Lung (tissue), 12 donors: ENCODE results near the gene ATXN2. TPM values are rescaled to one million over a fixed set of nuclear protein-coding genes. Genes with fewer than 3 reads are reported as not detected.
A peak's percentile ranks its signal among the peaks of the same experiment; 100 is the strongest.

ENCODE experiments used
- ATAC-seq: fragments of 200-7000 bp; cut with Tn5 transposase; one replicate; pipeline ENCODE4 v1.9.1; 2020; ENCODE audit warnings: moderate number of reproducible peaks; ENCODE audit not compliant: insufficient read depth, low FRiP score
- DNase-seq, 3 donors: peaks; one replicate each; pipeline ENCODE4 v3.0.0-alpha.2; 2013 to 2017
- H3K27ac ChIP-seq, 2 donors: one replicate each; pipeline ENCODE4 v1.5.1; 2013; ENCODE audit warnings: mild to moderate bottlenecking in 2 of 2, moderate library complexity in 2 of 2, control low read depth in 1 of 2, inconsistent platforms in 1 of 2, low read depth in 1 of 2, low read length in 1 of 2
- H3K27me3 ChIP-seq, 3 donors: one replicate each; pipeline ENCODE4 v1.5.1; 2013; ENCODE audit warnings: low read length in 2 of 3; ENCODE audit not compliant: control insufficient read depth in 3 of 3, insufficient read depth in 3 of 3
- H3K36me3 ChIP-seq, 4 donors: one replicate each; pipeline ENCODE4 v1.5.1; 2013; ENCODE audit warnings: low read length in 4 of 4, mild to moderate bottlenecking in 1 of 4, moderate library complexity in 1 of 4; ENCODE audit not compliant: control insufficient read depth in 4 of 4, insufficient read depth in 4 of 4
- H3K4me1 ChIP-seq, 5 donors: one replicate each; pipeline ENCODE4 v1.5.1; 2013; ENCODE audit warnings: low read length in 5 of 5, mild to moderate bottlenecking in 2 of 5, moderate library complexity in 1 of 5; ENCODE audit not compliant: control insufficient read depth in 5 of 5, insufficient read depth in 5 of 5
- H3K4me3 ChIP-seq: one replicate; pipeline ENCODE4 v1.5.1; 2013; ENCODE audit warnings: mild to moderate bottlenecking, control low read depth, moderate library complexity
- H3K9ac ChIP-seq, 2 donors: one replicate each; pipeline ENCODE4 v1.5.1; 2013; ENCODE audit warnings: low read length in 2 of 2, control low read depth in 1 of 2; ENCODE audit not compliant: insufficient read depth in 1 of 2
- H3K9me3 ChIP-seq, 4 donors: one replicate each; pipeline ENCODE4 v1.5.1; 2013; ENCODE audit warnings: low read length in 3 of 4, mild to moderate bottlenecking in 1 of 4, moderate library complexity in 1 of 4; ENCODE audit not compliant: control insufficient read depth in 4 of 4, insufficient read depth in 3 of 4
- CTCF ChIP-seq: IDR thresholded peaks from 2 replicates; pipeline ENCODE4 v1.5.1; 2012; ENCODE audit warnings: mild to moderate bottlenecking; ENCODE audit errors: control extremely low read depth, extremely low read depth
- WGBS, 2 donors: extraction: QIAGEN DNeasy Blood & Tissue Kit; methylation state at CpG; one replicate each; pipeline ENCODE4 v1.1.7; 2013; 5-methylcytosine and 5-hydroxymethylcytosine counted together
- polyA plus RNA-seq, 2 donors: library from polyadenylated mRNA; stranded (reverse); fragments of 200-250 nt; gene quantifications; one replicate each; pipeline ENCODE4 v1.2.1, GENCODE V29; 2013
- total RNA-seq, 2 donors: library from RNA; depleted of rRNA in 1 of 2; stranded (reverse); fragments of >200 nt in 1 of 2; gene quantifications; one replicate each; pipeline ENCODE4 v1.2.1, GENCODE V29; 2014 to 2021
- donor health status: control.
- donor health status: control.
- donor health status: Bipolar disorder and iron deficiency.
- donor health status: healthy.
- donor health status: DM: yes; HTN: yes; CAD: no.

The ATXN2 gene
- total and polyA plus RNA-seq, 4 donors = 18.0 to 100 (median 43.5) TPM

GRCh38 chr12:111434680-111435338, 164.3 kb downstream of the ATXN2 start:
- Histone ChIP-seq H3K9me3 (no peaks in the 10 kb centered on the region), H3K27ac (peak overlapping the region; percentile 48 to 90), H3K4me3 (no peak overlapping the region), H3K4me1 (peaks cover 4 to 52% (median 17%) of the 10 kb centered on the region in 5 donors), H3K36me3 (peaks cover 0 to 1% (median 0%) of the 10 kb centered on the region in 4 donors), H3K9ac (peak overlapping the region in 1 of 2 donors; percentile 77), H3K27me3 (no peaks in the 10 kb centered on the region)
- no peak for TF ChIP-seq CTCF
- 13 to 18% methylated on average over 18 of the region's 18 CpGs for WGBS, 2 donors
- DNase-seq (peak; percentile 57 to 88 (median 82)), ATAC-seq (no peak)

- peak overlapping the region in 1 of 2 donors; percentile 77 for H3K9ac ChIP-seq
- no peak for TF ChIP-seq CTCF
- 32 to 72% methylated on average over 3 of the region's 3 CpGs for WGBS, 2 donors
- no peak overlapping the region for H3K4me3 ChIP-seq
- DNase-seq (peak in 1 of 3 donors; percentile 38), ATAC-seq (no peak)
- H3K36me3 ChIP-seq = no peaks in the 10 kb centered on the region
- H3K9me3 ChIP-seq = no peaks in the 10 kb centered on the region
- peaks cover 4 to 50% (median 17%) of the 10 kb centered on the region in 5 donors for H3K4me1 ChIP-seq
- peak overlapping the region; percentile 48 to 50 for H3K27ac ChIP-seq
- no peaks in the 10 kb centered on the region for H3K27me3 ChIP-seq
These were observed 165.1 kb downstream of the ATXN2 start for GRCh38 chr12:111434049-111434448.

- DNase-seq = no peak
- H3K27me3 ChIP-seq = no peaks in the 10 kb centered on the region
- no peak for TF ChIP-seq CTCF
- peaks cover 4 to 47% (median 11%) of the 10 kb centered on the region in 5 donors for H3K4me1 ChIP-seq
- H3K9ac ChIP-seq = no peak overlapping the region
- no peak overlapping the region for H3K4me3 ChIP-seq
- no peaks in the 10 kb centered on the region for H3K36me3 ChIP-seq
- 82 to 88% methylated on average over 6 of the region's 6 CpGs for WGBS, 2 donors
- H3K9me3 ChIP-seq = no peaks in the 10 kb centered on the region
- no peak for ATAC-seq
- peak overlapping the region in 1 of 2 donors; percentile 5 for H3K27ac ChIP-seq
These were observed 167.3 kb downstream of the ATXN2 start for GRCh38 chr12:111431772-111432171.
